HepG2 (cell line): ENCODE results near the gene FAM124A. TPM values are rescaled to one million over a fixed set of nuclear protein-coding genes. Genes with fewer than 3 reads are reported as not detected.
"Not testable (repeated sequence)": the region's sequence is repeated elsewhere in the genome, so short reads cannot be mapped to it uniquely, and the experiment has no call there.

ENCODE experiments used
- ATAC-seq: fragments of 200-7000 bp; cut with Tn5 transposase; 3 replicates; pipeline ENCODE4 v1.9.1; 2020; ENCODE audit warnings: mild to moderate bottlenecking, moderate library complexity
- BruUV-seq: library from RNA; stranded (reverse); fragments of 400-500 nt; replicated peaks from 2 replicates; lab custom pipeline; 2021; lab: Mats Ljungman, UMichigan
- CTCF ChIA-PET: fragments of 300-600 bp; formaldehyde crosslinking; extraction: SDS; loops from one replicate; lab custom pipeline; 2021; ENCODE audit warnings: low total read pairs, inconsistent platforms, low intra/inter-chr PET ratio; lab: Yijun Ruan, JAX
- POLR2A ChIA-PET: fragments of 350-600 bp; sonication (Branson Sonifier 250); formaldehyde crosslinking; loops from one replicate; lab custom pipeline; 2020; ENCODE audit warnings: antibody characterized with exemption, inconsistent platforms; lab: Yijun Ruan, JAX
- DNase-seq: peaks from one replicate; pipeline ENCODE4 v3.0.0-alpha.2; 2015; ENCODE audit warnings: low spot score
- FAIRE-seq: peaks from 3 replicates; lab custom pipeline; 2011; peaks lifted over from hg19 to GRCh38; lab: Jason Lieb, UNC
- H2AFZ ChIP-seq: one replicate; pipeline ENCODE4 v1.6.1; 2011; ENCODE audit warnings: low read length, inconsistent platforms
- H3K27ac ChIP-seq: fragments of 300-600 bp; 3 replicates; pipeline ENCODE4 v1.8.0; 2011; ENCODE audit warnings: mixed run types, mild to moderate bottlenecking, mixed read lengths, low read length, inconsistent platforms; ENCODE audit not compliant: insufficient read depth; ENCODE audit errors: extremely low read length
- H3K27me3 ChIP-seq, 2 experiments: fragments of 200-600 bp in 1 of 2; 2 replicates in 1 of 2; 3 replicates in 1 of 2; pipeline versions ENCODE4 v1.6.0 to v1.8.0; 2011; ENCODE audit warnings: low read length in 2 of 2, mild to moderate bottlenecking in 2 of 2, moderate library complexity in 2 of 2, inconsistent platforms in 1 of 2; ENCODE audit not compliant: insufficient read depth in 2 of 2, control insufficient read depth in 1 of 2
- H3K36me3 ChIP-seq, 2 experiments: fragments of 200-600 bp in 1 of 2; replicated peaks in 1 of 2; 2 replicates in 1 of 2; 3 replicates in 1 of 2; pipeline versions ENCODE4 v1.5.1 to v1.8.0; 2011; ENCODE audit warnings: low read length in 2 of 2, inconsistent platforms in 1 of 2; ENCODE audit not compliant: insufficient read depth in 2 of 2, control insufficient read depth in 1 of 2
- H3K4me1 ChIP-seq: 2 replicates; pipeline ENCODE4 v1.5.1; 2012; ENCODE audit warnings: low read length, inconsistent platforms; ENCODE audit not compliant: insufficient read depth
- H3K4me2 ChIP-seq: 2 replicates; pipeline ENCODE4 v1.6.0; 2011; ENCODE audit warnings: low read depth, low read length, inconsistent platforms
- H3K4me3 ChIP-seq, 3 experiments: fragments of 200-600 bp in 1 of 3; sonication (generic), shearing (Covaris generic) in 1 of 3; replicated peaks in 1 of 3; 2 replicates each; pipeline ENCODE4 v1.5.1; 2011 to 2016; ENCODE audit warnings: low read length in 3 of 3, inconsistent platforms in 2 of 3, low read depth in 2 of 3, mild to moderate bottlenecking in 2 of 3, control low read depth in 1 of 3, mixed read lengths in 1 of 3; ENCODE audit not compliant: insufficient read depth in 1 of 3
- H3K79me2 ChIP-seq: one replicate; pipeline ENCODE4 v1.6.1; 2011; ENCODE audit warnings: low read length, inconsistent platforms; ENCODE audit not compliant: insufficient read depth
- H3K9ac ChIP-seq: 2 replicates; pipeline ENCODE4 v1.6.0; 2011; ENCODE audit warnings: mild to moderate bottlenecking, low read depth, low read length, inconsistent platforms; ENCODE audit not compliant: insufficient read depth
- H3K9me3 ChIP-seq: 2 replicates; pipeline ENCODE4 v1.5.1; 2012; ENCODE audit warnings: mild to moderate bottlenecking, low read length
- H4K20me1 ChIP-seq: 2 replicates; pipeline ENCODE4 v1.6.0; 2011; ENCODE audit warnings: inconsistent platforms, mild to moderate bottlenecking, low read length, moderate library complexity; ENCODE audit not compliant: insufficient read depth
- SNRNP70 ChIP-seq: fragments of 200-400 bp; formaldehyde crosslinking; IDR thresholded peaks from 2 replicates; pipeline ENCODE4 v1.6.1; 2017; ENCODE audit warnings: mild to moderate bottlenecking, low read depth, low read length, moderate library complexity
- ZNF512 ChIP-seq: sonication (generic); formaldehyde crosslinking; IDR thresholded peaks from 2 replicates; pipeline ENCODE4 v1.4.0; 2020; ENCODE audit warnings: mild to moderate bottlenecking, missing genetic modification reagents
- WGBS: methylation state at CpG from one replicate; pipeline ENCODE4 v1.1.6; 2017; ENCODE audit warnings: low lambda C conversion rate; 5-methylcytosine and 5-hydroxymethylcytosine counted together
- in situ Hi-C: cut with HindIII; loops from 2 replicates; pipeline ENCODE4 v1.10.0; 2017; ENCODE audit warnings: low pct_unique_long_range_greater_than_20kb; ENCODE audit not compliant: extremely low pct_ligation_motif_present
- intact Hi-C: fragments of 100-400 bp; cut with micrococcal nuclease; formaldehyde crosslinking; loops from one replicate; pipeline ENCODE4 v1.10.0; 2022; ENCODE audit not compliant: unreplicated experiment
- polyA plus RNA-seq, 8 experiments: library from polyadenylated mRNA; depleted of rRNA in 3 of 8; stranded (reverse) in 7 of 8; unstranded in 1 of 8; fragments of >200 nt; fragmentation: Illumina TruSeq in 4 of 8; extraction: Trizol in 4 of 8; gene quantifications; 2 replicates each; pipeline versions ENCODE4 v1.2.1 to v1.2.3, GENCODE V29; 2011 to 2016; ENCODE audit warnings: low read depth in 4 of 8, missing spikeins in 1 of 8, mixed read lengths in 1 of 8; ENCODE audit not compliant: insufficient read depth in 1 of 8
- total RNA-seq, 5 experiments: library from RNA; depleted of rRNA; stranded (reverse); fragments of >200 nt; fragmentation: Illumina TruSeq; extraction: Trizol; gene quantifications; 2 replicates each; pipeline ENCODE4 v1.2.3, GENCODE V29; 2016; ENCODE audit warnings: low read depth in 1 of 5
- TF ChIP-seq, protein P1 (sequence below): sonication (generic); formaldehyde crosslinking; IDR thresholded peaks from 2 replicates; pipeline ENCODE4 v1.4.0; 2020; ENCODE audit warnings: missing genetic modification reagents

The FAM124A gene
- total and polyA plus RNA-seq, 2 of the 13 experiments (the other 11 are each of a cell fraction or from before 2014, with no cell fraction given): not detected

GRCh38 chr13:51282322-51282721, 60.1 kb downstream of the FAM124A start (continued):
- no peak for TF ChIP-seq ZNF512 (CRISPR knock-in tag)
- TF ChIP-seq, protein P1, sequence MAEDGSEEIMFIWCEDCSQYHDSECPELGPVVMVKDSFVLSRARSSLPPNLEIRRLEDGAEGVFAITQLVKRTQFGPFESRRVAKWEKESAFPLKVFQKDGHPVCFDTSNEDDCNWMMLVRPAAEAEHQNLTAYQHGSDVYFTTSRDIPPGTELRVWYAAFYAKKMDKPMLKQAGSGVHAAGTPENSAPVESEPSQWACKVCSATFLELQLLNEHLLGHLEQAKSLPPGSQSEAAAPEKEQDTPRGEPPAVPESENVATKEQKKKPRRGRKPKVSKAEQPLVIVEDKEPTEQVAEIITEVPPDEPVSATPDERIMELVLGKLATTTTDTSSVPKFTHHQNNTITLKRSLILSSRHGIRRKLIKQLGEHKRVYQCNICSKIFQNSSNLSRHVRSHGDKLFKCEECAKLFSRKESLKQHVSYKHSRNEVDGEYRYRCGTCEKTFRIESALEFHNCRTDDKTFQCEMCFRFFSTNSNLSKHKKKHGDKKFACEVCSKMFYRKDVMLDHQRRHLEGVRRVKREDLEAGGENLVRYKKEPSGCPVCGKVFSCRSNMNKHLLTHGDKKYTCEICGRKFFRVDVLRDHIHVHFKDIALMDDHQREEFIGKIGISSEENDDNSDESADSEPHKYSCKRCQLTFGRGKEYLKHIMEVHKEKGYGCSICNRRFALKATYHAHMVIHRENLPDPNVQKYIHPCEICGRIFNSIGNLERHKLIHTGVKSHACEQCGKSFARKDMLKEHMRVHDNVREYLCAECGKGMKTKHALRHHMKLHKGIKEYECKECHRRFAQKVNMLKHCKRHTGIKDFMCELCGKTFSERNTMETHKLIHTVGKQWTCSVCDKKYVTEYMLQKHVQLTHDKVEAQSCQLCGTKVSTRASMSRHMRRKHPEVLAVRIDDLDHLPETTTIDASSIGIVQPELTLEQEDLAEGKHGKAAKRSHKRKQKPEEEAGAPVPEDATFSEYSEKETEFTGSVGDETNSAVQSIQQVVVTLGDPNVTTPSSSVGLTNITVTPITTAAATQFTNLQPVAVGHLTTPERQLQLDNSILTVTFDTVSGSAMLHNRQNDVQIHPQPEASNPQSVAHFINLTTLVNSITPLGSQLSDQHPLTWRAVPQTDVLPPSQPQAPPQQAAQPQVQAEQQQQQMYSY (CRISPR knock-in tag): no peak
- TF ChIP-seq SNRNP70: no peak
- TF ChIP-seq, all 625 proteins: peak for 0

DNA sequence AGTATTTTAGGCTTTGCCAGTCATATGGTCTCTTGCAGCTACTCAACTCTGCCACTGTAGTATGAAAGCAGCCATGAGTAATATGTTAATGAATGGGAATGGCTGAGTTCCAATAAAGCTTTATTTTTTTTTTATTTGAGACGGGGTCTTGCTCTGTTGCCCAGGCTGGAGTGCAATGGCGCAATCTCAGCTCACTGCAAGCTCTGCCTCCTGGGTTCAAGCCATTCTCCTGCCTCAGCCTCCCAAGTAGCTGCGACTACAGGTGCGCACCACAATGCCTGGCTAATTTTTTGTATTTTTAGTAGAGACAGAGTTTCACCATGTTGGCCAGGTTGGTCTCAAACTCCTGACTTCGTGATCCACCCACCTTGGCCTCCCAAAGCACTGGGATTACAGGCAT, 60.7 kb downstream of the FAM124A start:
- not testable (repeated sequence) for FAIRE-seq
- in situ Hi-C loops: loop anchor here (10.0 kb wide), 1 partner anchor 128 kb away; no protein-coding TSS in a partner anchor

More for the DNA sequence above, 60.7 kb downstream of the FAM124A start:
- POLR2A ChIA-PET, H3K79me2 ChIP-seq, H3K36me3 ChIP-seq, H3K4me1 ChIP-seq, DNase-seq, CTCF ChIA-PET, H3K27ac ChIP-seq, ATAC-seq, H4K20me1 ChIP-seq, BruUV-seq, intact Hi-C loops, H3K9ac ChIP-seq, H3K4me3 ChIP-seq, H2AFZ ChIP-seq, H3K4me2 ChIP-seq, H3K9me3 ChIP-seq: not testable (repeated sequence)
- WGBS: 46% methylated on average over 5 of the region's 5 CpGs
- peaks cover 4 to 29% of the 10 kb centered on the region in 2 experiments; a peak in 4 of 5 replicates for H3K27me3 ChIP-seq
